HG03460 (cell line): ENCODE data around the gene SEZ6L.
"Not testable (repeated sequence)": the region's sequence is repeated elsewhere in the genome, so short reads cannot be mapped to it uniquely, and the experiment has no call there.

Experiments
- ATAC-seq: cut with Tn5 transposase; IDR thresholded peaks from one replicate; pipeline ENCODE4 v1.9.1; 2021; ENCODE audit not compliant: unreplicated experiment

Gene SEZ6L

GRCh38 chr22:26377170-26377830 is 208.0 kb downstream of the SEZ6L start:
- ATAC-seq: no peak

DNA sequence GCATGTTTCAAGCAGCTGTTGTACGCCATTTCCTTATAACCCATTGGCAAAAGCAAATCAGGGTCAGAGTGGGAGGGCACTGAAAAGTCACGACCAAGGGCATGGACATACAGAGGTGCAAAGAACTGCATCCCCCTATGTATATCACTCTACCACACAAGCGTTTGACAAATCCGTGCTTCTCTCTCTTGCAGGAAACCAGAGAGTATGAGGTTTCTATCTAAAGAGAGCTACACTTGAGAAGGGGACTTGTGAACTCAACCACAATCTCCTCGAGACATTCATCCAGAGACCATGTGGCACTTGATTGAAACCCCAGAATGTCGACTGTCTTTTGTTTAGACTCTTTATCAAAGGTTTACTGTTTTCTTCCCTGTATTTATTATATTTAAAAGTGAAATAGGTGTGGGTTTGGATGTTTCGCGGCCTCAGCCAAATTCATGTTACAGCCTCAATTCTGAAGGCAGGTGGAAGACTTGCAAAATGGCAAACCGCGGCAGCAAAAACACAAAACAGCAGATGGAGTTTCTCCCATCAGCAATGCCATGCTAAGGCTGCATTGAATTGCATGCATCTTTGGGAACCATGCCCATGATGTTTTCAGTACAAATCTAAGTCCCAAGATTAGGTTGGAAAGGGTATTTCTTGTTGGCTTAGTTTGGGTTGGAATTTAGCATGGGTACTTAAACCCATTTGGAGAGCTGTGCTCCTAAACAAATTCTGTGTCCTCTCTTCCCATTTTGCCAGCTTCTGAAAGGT is 211.0 kb downstream of the SEZ6L start:
- ATAC-seq: no peak

DNA sequence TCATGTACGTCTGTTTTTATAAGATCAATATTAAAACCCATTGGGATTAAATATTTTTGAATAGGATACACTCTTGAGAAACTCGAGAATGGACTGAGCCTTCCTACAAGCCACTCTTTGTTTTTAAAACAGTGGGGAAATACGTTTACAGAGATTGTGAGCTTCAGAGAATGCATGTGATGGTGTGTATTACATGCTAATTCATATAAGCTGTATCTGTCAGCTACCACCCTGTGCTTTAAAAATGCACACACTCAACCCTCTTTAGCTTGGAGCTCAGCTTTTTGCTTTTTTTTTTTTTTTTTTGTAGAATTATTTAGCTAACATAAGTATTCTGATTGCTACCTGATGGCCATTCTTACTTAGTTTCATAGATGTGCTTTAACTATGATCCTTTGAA is 213.5 kb downstream of the SEZ6L start:
- ATAC-seq: no peak

- ATAC-seq: no peak
Measured at GRCh38 chr22:26383968-26384556, 214.8 kb downstream of the SEZ6L start.

GRCh38 chr22:26385164-26385563 is 215.9 kb downstream of the SEZ6L start:
- ATAC-seq: no peak

- no peak for ATAC-seq
Measured at GRCh38 chr22:26389125-26389524, 219.9 kb downstream of the SEZ6L start.

DNA sequence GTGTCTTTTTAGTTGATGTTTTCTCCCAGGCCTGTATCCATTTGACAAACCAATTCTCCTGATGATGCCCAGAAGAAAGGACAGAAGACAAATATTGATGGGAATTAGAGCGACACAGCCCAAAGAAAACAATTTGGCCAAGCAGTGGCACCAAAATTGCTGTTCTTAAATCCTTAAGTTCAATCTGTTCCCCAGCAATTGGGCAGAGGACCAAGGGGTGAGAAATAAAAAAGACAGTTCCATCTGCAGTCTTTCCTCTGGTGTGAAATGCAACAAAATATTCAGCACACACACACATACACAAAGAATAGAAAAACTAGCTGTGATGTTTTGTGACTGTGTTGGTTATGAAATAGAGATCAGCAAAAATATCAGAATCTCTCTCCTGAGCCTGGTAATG is 221.8 kb downstream of the SEZ6L start:
- ATAC-seq: no peak

DNA sequence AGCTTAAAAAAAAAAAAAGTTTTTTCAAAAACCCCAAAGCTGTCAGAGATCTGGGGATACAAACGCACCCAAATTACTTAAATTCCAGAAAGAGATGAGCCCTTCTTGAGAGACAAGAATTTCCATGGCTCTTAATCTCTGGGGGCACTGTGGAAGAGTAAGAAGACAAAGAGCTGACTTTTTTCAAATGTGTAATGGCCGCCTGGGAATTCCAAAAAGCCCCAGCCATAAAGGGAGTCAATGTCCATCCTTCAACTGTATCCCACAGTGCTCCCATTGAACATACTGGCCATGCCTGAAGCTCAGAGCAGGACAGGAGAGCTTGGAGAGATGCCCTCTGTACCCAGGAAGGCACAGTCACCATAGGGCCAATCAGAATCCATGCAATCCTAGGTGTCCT is 222.4 kb downstream of the SEZ6L start:
- no peak for ATAC-seq

DNA sequence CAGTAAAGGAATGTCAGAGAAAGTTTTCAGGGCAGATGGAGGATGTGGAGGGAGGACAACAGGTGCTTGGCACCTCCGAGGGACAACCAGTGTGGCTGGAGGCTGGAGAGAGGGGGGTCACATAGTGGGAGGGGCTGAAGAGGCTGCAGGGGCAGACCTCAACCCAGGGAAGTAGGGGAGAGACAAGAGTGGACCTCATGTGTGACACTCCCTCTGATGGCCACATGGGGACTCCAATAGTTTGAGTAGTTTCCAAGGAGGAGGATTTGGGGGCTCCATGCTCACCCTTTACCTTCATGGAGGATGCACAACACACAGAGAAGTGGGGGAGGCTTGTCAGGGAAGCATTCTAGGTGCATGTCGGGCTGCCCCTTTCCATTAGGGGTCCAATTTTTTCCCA is 224.7 kb downstream of the SEZ6L start:
- ATAC-seq: no peak

GRCh38 chr22:26394777-26395176 is 225.5 kb downstream of the SEZ6L start:
- ATAC-seq: no peak

GRCh38 chr22:26395926-26396325 is 226.7 kb downstream of the SEZ6L start:
- ATAC-seq: no peak

DNA sequence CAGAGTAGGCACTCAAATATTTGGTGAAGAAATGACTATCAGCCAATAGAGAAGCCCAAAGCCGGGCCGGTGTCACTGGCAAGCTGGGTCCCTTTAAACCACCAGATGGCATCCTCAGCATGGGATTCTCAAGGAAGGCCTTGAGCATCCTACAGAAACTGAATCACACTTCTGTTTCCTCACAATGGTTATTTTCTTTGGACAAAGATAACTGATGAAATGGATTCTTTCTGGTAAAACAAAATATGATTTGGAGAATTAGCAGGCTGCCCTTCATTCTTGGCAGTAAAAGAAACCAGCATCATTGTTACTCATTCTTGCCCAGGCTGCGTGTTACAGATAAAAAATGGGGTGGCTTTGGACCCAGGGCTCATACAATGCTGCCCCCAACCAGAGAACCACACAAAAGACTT is 229.5 kb downstream of the SEZ6L start:
- ATAC-seq: no peak

- ATAC-seq: no peak
Measured at GRCh38 chr22:26399289-26399688, 230.0 kb downstream of the SEZ6L start.

DNA sequence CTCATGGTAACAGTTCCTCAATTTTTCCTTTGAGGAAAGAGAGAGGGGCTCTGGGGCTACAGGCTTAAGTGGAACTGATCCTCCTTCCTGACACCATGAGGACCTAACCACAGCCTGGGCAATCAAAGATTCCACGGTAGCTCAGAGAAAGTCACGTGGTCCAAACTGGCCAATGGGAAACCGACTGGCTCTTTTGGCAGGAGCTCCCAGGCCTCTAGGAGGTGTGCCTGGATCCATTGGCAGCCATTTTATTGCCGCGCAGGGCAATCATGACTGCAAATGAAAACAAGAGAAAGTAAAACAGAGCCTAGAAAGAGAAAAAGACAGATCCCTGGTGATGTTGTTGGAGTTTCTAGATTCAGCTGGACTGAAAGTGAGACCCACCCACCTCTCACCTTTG is 232.5 kb downstream of the SEZ6L start:
- no peak for ATAC-seq

DNA sequence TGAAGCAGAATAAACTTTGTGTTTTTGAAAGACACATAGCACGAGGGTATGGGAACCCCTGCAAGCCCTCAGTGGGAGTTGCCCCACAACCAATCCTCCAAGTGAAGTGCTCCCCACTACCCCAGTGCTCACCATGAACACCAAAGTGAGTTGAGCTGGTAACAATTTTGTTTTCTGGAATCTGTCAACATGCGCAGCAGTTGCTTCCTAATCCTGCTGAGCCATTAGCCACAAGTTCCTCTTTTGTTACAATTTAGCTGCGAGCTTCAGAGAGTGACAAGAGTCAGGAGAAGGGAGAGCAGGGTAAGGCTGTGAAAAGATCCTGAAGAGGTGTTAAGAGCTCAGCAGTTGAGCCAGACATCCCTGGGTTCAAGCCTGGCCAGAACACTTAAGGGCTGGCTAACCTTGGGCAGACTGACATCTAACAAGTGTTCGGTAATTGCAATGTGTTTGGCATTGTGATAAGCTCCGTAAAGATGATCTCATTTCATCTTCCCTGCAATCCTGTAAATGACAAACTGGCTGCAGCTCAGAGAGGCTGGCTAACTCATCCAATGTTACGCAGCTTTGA is 235.7 kb downstream of the SEZ6L start:
- no peak for ATAC-seq

GRCh38 chr22:26406118-26406517 is 236.9 kb downstream of the SEZ6L start:
- no peak for ATAC-seq

GRCh38 chr22:26408562-26409220 is 239.4 kb downstream of the SEZ6L start:
- not testable (repeated sequence) for ATAC-seq

GRCh38 chr22:26409719-26410335 is 240.6 kb downstream of the SEZ6L start:
- ATAC-seq: no peak

DNA sequence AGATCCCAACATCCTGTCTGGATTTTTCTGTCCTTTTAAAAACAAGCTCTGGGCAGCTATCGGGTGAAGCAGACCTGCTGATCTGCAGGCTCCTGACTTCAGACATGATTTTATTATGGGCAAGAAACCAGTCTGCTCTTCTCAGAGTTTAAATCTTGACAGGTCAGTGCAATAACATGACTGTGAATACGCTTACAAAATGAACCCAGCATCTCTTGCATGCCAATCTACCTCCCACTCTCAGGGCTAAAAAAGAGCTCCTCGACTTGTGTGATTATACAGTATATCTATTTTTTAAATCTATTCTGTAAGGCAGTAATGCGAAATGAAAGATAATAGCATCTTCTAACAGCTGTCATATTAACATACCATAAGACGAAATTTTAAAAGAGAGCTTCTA is 241.1 kb downstream of the SEZ6L start:
- no peak for ATAC-seq

DNA sequence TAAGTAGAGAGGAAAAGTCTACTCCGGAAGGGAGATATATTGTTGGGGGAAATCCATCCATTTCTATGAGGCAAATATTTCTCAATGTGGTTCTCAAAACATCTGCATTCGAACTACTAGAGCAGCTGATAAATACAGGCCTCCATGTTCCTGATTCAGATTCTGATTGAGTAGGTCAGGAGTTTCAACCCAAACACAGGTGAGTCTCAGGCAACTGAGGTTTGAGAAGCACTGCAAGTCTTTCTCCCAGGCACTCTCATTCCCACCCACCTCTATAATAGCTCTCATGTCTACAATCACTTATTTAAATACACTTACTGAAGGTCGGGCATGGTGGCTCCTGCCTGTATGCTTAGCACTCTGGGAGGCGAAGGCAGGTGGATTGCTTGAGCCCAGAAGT is 245.1 kb downstream of the SEZ6L start:
- no peak for ATAC-seq

GRCh38 chr22:26416256-26416655 is 247.0 kb downstream of the SEZ6L start:
- ATAC-seq: no peak
